Measurements from ENCODE around the gene RYR3. TPM values are rescaled to one million over a fixed set of nuclear protein-coding genes. Genes with fewer than 3 reads are reported as not detected.

Gene RYR3
- total RNA-seq, 1 donor from 2014 or later, result 4.8 TPM

DNA sequence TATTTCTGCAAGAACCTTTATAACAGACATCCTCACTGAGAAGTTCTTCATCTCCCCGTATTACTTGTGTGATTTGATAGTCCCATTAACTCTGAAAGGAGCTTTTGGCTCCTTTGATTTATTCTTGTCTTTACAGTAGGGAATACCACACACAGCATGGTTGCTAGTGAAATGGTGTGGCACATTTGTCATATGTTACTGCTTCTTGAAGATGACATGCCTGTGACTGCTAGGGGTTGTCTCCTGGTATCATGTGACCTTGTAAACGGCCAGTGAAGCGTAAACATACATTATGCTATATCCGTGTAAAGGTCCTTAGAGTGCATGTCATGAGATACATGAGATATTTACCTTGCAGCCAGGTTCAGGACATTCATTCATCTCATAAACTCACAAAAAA, 197.9 kb downstream of the RYR3 start:
- no peak for TF ChIP-seq CTCF (IDR thresholded peaks at IDR 0.05; ENCODE audit: unreplicated experiment)
- DNase-seq (ENCODE audit: low spot score), result no peak
- Mint-ChIP-seq H3K27me3 (ENCODE audit: unreplicated experiment) (no peaks in the 10 kb centered on the region), H3K4me1 (ENCODE audit: unreplicated experiment) (peaks cover 7% of the 10 kb centered on the region), H3K4me3 (ENCODE audit: unreplicated experiment) (no peak overlapping the region), H3K36me3 (ENCODE audit: low read depth, unreplicated experiment) (no peaks in the 10 kb centered on the region), H3K27ac (ENCODE audit: unreplicated experiment) (no peak overlapping the region), H3K9me3 (ENCODE audit: unreplicated experiment) (no peaks in the 10 kb centered on the region)

- H3K4me1 Mint-ChIP-seq (ENCODE audit: unreplicated experiment), result peaks cover 19% of the 10 kb centered on the region
- no peaks in the 10 kb centered on the region for H3K27me3 Mint-ChIP-seq (ENCODE audit: unreplicated experiment)
- no peak for DNase-seq (ENCODE audit: low spot score)
- no peak overlapping the region for H3K4me3 Mint-ChIP-seq (ENCODE audit: unreplicated experiment)
- no peak for TF ChIP-seq CTCF (IDR thresholded peaks at IDR 0.05; ENCODE audit: unreplicated experiment)
- no peak overlapping the region for H3K27ac Mint-ChIP-seq (ENCODE audit: unreplicated experiment)
- no peaks in the 10 kb centered on the region for H3K9me3 Mint-ChIP-seq (ENCODE audit: unreplicated experiment)
- no peaks in the 10 kb centered on the region for H3K36me3 Mint-ChIP-seq (ENCODE audit: low read depth, unreplicated experiment)
Measured at GRCh38 chr15:33515121-33515520, 204.4 kb downstream of the RYR3 start.

DNA sequence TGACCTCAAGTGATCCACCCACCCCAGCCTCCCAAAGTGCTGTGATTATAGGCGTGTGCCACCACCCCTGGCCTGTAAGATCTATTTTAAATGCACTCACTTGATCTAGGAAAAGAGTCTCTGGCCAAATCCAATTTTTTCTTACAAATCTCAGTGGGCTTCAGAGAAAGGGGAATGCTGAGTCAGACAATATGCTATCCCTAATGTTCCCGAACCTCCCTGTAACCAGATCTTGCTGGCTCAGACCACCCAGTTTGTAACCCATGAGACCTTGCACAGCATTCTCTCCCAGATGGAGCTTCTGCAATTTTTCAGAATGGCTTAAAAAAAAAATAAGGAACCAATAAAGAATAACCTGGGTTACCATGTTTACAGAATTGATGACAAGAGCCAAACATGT, 205.8 kb downstream of the RYR3 start:
- Mint-ChIP-seq H3K4me1 (ENCODE audit: unreplicated experiment) (peaks cover 21% of the 10 kb centered on the region), H3K4me3 (ENCODE audit: unreplicated experiment) (no peak overlapping the region), H3K36me3 (ENCODE audit: low read depth, unreplicated experiment) (no peaks in the 10 kb centered on the region), H3K27me3 (ENCODE audit: unreplicated experiment) (no peaks in the 10 kb centered on the region), H3K27ac (ENCODE audit: unreplicated experiment) (no peak overlapping the region), H3K9me3 (ENCODE audit: unreplicated experiment) (no peaks in the 10 kb centered on the region)
- DNase-seq (ENCODE audit: low spot score), result no peak
- no peak for TF ChIP-seq CTCF (IDR thresholded peaks at IDR 0.05; ENCODE audit: unreplicated experiment)

- peaks cover 21% of the 10 kb centered on the region for H3K4me1 Mint-ChIP-seq (ENCODE audit: unreplicated experiment)
- no peak for TF ChIP-seq CTCF (IDR thresholded peaks at IDR 0.05; ENCODE audit: unreplicated experiment)
- H3K9me3 Mint-ChIP-seq (ENCODE audit: unreplicated experiment), result no peaks in the 10 kb centered on the region
- DNase-seq (ENCODE audit: low spot score), result no peak
- H3K4me3 Mint-ChIP-seq (ENCODE audit: unreplicated experiment), result no peak overlapping the region
- H3K36me3 Mint-ChIP-seq (ENCODE audit: low read depth, unreplicated experiment), result no peaks in the 10 kb centered on the region
- no peaks in the 10 kb centered on the region for H3K27me3 Mint-ChIP-seq (ENCODE audit: unreplicated experiment)
- no peak overlapping the region for H3K27ac Mint-ChIP-seq (ENCODE audit: unreplicated experiment)
Measured at GRCh38 chr15:33517944-33518343, 207.2 kb downstream of the RYR3 start.

DNA sequence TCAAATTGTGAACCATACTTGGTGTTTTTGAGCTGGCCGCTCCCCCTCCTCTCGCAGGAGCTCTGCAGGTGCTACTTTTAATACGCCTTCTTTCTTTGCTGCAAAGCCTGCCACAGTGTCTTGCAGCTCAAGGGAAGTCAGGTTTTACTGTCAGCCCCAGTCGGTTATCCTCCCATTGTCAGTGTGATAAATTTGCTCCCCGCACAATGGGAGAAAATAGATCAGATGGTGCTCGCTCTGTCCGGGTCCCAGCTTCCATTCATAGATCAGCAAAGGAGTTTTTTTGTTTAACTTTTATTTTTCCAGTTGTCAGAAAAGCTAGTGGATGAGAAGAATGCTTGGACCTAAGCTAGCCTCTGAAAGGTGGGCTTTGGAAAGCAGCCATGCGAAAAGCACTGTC, 207.7 kb downstream of the RYR3 start:
- no peaks in the 10 kb centered on the region for H3K27me3 Mint-ChIP-seq (ENCODE audit: unreplicated experiment)
- DNase-seq (ENCODE audit: low spot score), result no peak
- H3K4me3 Mint-ChIP-seq (ENCODE audit: unreplicated experiment), result no peak overlapping the region
- no peaks in the 10 kb centered on the region for H3K36me3 Mint-ChIP-seq (ENCODE audit: low read depth, unreplicated experiment)
- TF ChIP-seq CTCF (IDR thresholded peaks at IDR 0.05; ENCODE audit: unreplicated experiment), result no peak
- H3K4me1 Mint-ChIP-seq (ENCODE audit: unreplicated experiment), result peaks cover 21% of the 10 kb centered on the region
- no peak overlapping the region for H3K27ac Mint-ChIP-seq (ENCODE audit: unreplicated experiment)
- no peaks in the 10 kb centered on the region for H3K9me3 Mint-ChIP-seq (ENCODE audit: unreplicated experiment)

Data from endothelial cell (in vitro differentiated cells).